Natural killer cell (primary cell): ENCODE data around the gene ARHGAP19. TPM values are rescaled to one million over a fixed set of nuclear protein-coding genes. Genes with fewer than 3 reads are reported as not detected.

ENCODE experiments used
- ATAC-seq, 3 donors: fragments of 150-1000 bp in 2 of 3; fragments of 200-7000 bp in 1 of 3; cut with Tn5 transposase; 1 replicate in 1 of 3; 2 replicates in 2 of 3; pipeline ENCODE4 v1.10.0; 2021; ENCODE audit warnings: mild to moderate bottlenecking in 2 of 3, moderate library complexity in 2 of 3
- DNase-seq, 2 donors: peaks; one replicate each; pipeline versions ENCODE4 v3.0.0 to v3.0.0-alpha.2; 2013 to 2021; ENCODE audit warnings: mixed read lengths in 1 of 2
- H3K27ac ChIP-seq: one replicate; pipeline ENCODE4 v1.5.1; 2013; ENCODE audit warnings: mild to moderate bottlenecking, low read length
- H3K27me3 ChIP-seq: one replicate; pipeline ENCODE4 v1.6.1; 2013; ENCODE audit warnings: low read length; ENCODE audit not compliant: control insufficient read depth, insufficient read depth
- H3K36me3 ChIP-seq: one replicate; pipeline ENCODE4 v1.6.1; 2013; ENCODE audit warnings: low read length; ENCODE audit not compliant: control insufficient read depth, insufficient read depth
- H3K4me1 ChIP-seq: one replicate; pipeline ENCODE4 v1.6.1; 2013; ENCODE audit warnings: low read length; ENCODE audit not compliant: control insufficient read depth, insufficient read depth
- H3K4me3 ChIP-seq: one replicate; pipeline ENCODE4 v1.5.1; 2013; ENCODE audit warnings: low read length
- H3K9me3 ChIP-seq: one replicate; pipeline ENCODE4 v1.6.1; 2013; ENCODE audit warnings: low read length; ENCODE audit not compliant: control insufficient read depth, insufficient read depth
- H3K27ac Mint-ChIP-seq, 2 donors: one replicate each; pipeline ENCODE4 v1.8.0; 2022; ENCODE audit warnings: mild to moderate bottlenecking in 2 of 2, mixed read lengths in 2 of 2, moderate library complexity in 1 of 2
- H3K27me3 Mint-ChIP-seq, 2 donors: one replicate each; pipeline ENCODE4 v1.8.0; 2022; ENCODE audit warnings: low read depth in 2 of 2, mixed read lengths in 2 of 2
- H3K36me3 Mint-ChIP-seq: one replicate; pipeline ENCODE4 v1.8.0; 2022; ENCODE audit warnings: mixed read lengths
- H3K4me1 Mint-ChIP-seq, 2 donors: one replicate each; pipeline ENCODE4 v1.8.0; 2022; ENCODE audit warnings: mixed read lengths in 2 of 2
- H3K4me3 Mint-ChIP-seq: one replicate; pipeline ENCODE4 v1.8.0; 2022; ENCODE audit warnings: mild to moderate bottlenecking, moderate library complexity, mixed read lengths
- H3K9me3 Mint-ChIP-seq, 2 donors: one replicate each; pipeline ENCODE4 v1.8.0; 2022; ENCODE audit warnings: mixed read lengths in 2 of 2
- CTCF ChIP-seq: fragments of 200-600 bp; IDR thresholded peaks from one replicate; pipeline ENCODE4 v1.8.0; 2022; ENCODE audit warnings: antibody characterized with exemption
- WGBS: methylation state at CpG from one replicate; pipeline ENCODE4 v1.1.7; 2013; ENCODE audit warnings: missing lambda C conversion rate; ENCODE audit not compliant: insufficient coverage; 5-methylcytosine and 5-hydroxymethylcytosine counted together
- intact Hi-C: fragments of 100-400 bp; cut with micrococcal nuclease; formaldehyde crosslinking; loops from one replicate; pipeline ENCODE4 v1.14.2; 2022
- total RNA-seq, 4 donors: library from RNA; stranded (reverse); fragments of 120-200 nt in 1 of 4; gene quantifications; one replicate each; pipeline versions ENCODE4 v1.2.3 to v1.2.4, GENCODE V29; 2013 to 2022

The ARHGAP19 gene
- total RNA-seq, 3 donors from 2014 or later (not counting 1 experiment from before 2014, with no cell fraction given) = 22.6 to 23.3 (median 22.7) TPM

- intact Hi-C loops = no loop called here
- no peak for TF ChIP-seq CTCF
- ATAC-seq = no peak
- H3K9me3 Mint-ChIP-seq = no peaks in the 10 kb centered on the region
- H3K27ac Mint-ChIP-seq = no peak overlapping the region
- no peaks in the 10 kb centered on the region for H3K36me3 ChIP-seq
- no peaks in the 10 kb centered on the region for H3K27me3 Mint-ChIP-seq
- H3K4me3 Mint-ChIP-seq = no peak overlapping the region
- H3K36me3 Mint-ChIP-seq = no peaks in the 10 kb centered on the region
- no peaks in the 10 kb centered on the region for H3K27me3 ChIP-seq
- no peak for DNase-seq
- no peaks in the 10 kb centered on the region for H3K9me3 ChIP-seq
- 80% methylated on average over 3 of the region's 4 CpGs for WGBS
- peaks cover 6 to 12% of the 10 kb centered on the region in 2 donors for H3K4me1 Mint-ChIP-seq
- no peak overlapping the region for H3K4me3 ChIP-seq
- no peak overlapping the region for H3K27ac ChIP-seq
- H3K4me1 ChIP-seq = peaks cover 9% of the 10 kb centered on the region
Observed at GRCh38 chr10:97314671-97315070, 22.2 kb upstream of the ARHGAP19 start.

GRCh38 chr10:97312897-97313296 lies 20.5 kb upstream of the ARHGAP19 start:
- Histone ChIP-seq H3K9me3 (no peaks in the 10 kb centered on the region), H3K27me3 (no peaks in the 10 kb centered on the region), H3K36me3 (no peaks in the 10 kb centered on the region), H3K27ac (no peak overlapping the region), H3K4me1 (peaks cover 1% of the 10 kb centered on the region), H3K4me3 (no peak overlapping the region)
- WGBS = 78% methylated on average over 6 of the region's 6 CpGs
- Mint-ChIP-seq H3K4me3 (no peak overlapping the region), H3K27ac (no peak overlapping the region), H3K36me3 (no peaks in the 10 kb centered on the region), H3K27me3 (no peaks in the 10 kb centered on the region), H3K9me3 (no peaks in the 10 kb centered on the region), H3K4me1 (peaks cover 0 to under 1% of the 10 kb centered on the region in 2 donors)
- ATAC-seq = no peak
- no peak for TF ChIP-seq CTCF
- DNase-seq = no peak
- intact Hi-C loops = no loop called here

- Histone ChIP-seq H3K36me3 (no peaks in the 10 kb centered on the region), H3K27ac (no peak overlapping the region), H3K27me3 (no peaks in the 10 kb centered on the region), H3K4me3 (no peak overlapping the region), H3K4me1 (no peaks in the 10 kb centered on the region), H3K9me3 (no peaks in the 10 kb centered on the region)
- Mint-ChIP-seq H3K9me3 (no peaks in the 10 kb centered on the region), H3K27ac (no peak overlapping the region), H3K27me3 (peaks cover 0 to 4% of the 10 kb centered on the region in 2 donors), H3K4me1 (peaks cover 0 to 4% of the 10 kb centered on the region in 2 donors), H3K36me3 (no peaks in the 10 kb centered on the region), H3K4me3 (no peak overlapping the region)
- ATAC-seq = no peak
- intact Hi-C loops = no loop called here
- TF ChIP-seq CTCF = no peak
- WGBS = 97% methylated on average over 4 of the region's 4 CpGs
- DNase-seq = no peak
Observed at GRCh38 chr10:97311111-97311626, 18.7 kb upstream of the ARHGAP19 start.
